GM21619 (cell line): Measurements from ENCODE around the gene ALDH7A1.
"Not testable (repeated sequence)": the region's sequence is repeated elsewhere in the genome, so short reads cannot be mapped to it uniquely, and the experiment has no call there.

Source experiments
- ATAC-seq: cut with Tn5 transposase; IDR thresholded peaks from one replicate; pipeline ENCODE4 v1.9.1; 2021; ENCODE audit not compliant: unreplicated experiment

ALDH7A1 gene

GRCh38 chr5:126536874-126537273 lies 58.1 kb downstream of the ALDH7A1 start:
- ATAC-seq, result no peak

GRCh38 chr5:126535856-126536545 lies 59.0 kb downstream of the ALDH7A1 start:
- no peak for ATAC-seq

GRCh38 chr5:126534553-126534952 lies 60.5 kb downstream of the ALDH7A1 start:
- ATAC-seq, result no peak

- ATAC-seq, result no peak
Measured at GRCh38 chr5:126531543-126532120, 63.4 kb downstream of the ALDH7A1 start.

- no peak for ATAC-seq
Measured at GRCh38 chr5:126527892-126528291, 67.1 kb downstream of the ALDH7A1 start.

- no peak for ATAC-seq
Measured at GRCh38 chr5:126527158-126527557, 67.9 kb downstream of the ALDH7A1 start.

GRCh38 chr5:126526493-126526892 lies 68.5 kb downstream of the ALDH7A1 start:
- ATAC-seq, result no peak

GRCh38 chr5:126525630-126526245 lies 69.3 kb downstream of the ALDH7A1 start:
- ATAC-seq, result no peak

- ATAC-seq, result no peak
Measured at GRCh38 chr5:126523818-126524510, 71.1 kb downstream of the ALDH7A1 start.

GRCh38 chr5:126521130-126521529 lies 73.9 kb downstream of the ALDH7A1 start:
- ATAC-seq, result no peak

- no peak for ATAC-seq
Measured at GRCh38 chr5:126520593-126520953, 74.4 kb downstream of the ALDH7A1 start.

- ATAC-seq, result no peak
Measured at GRCh38 chr5:126519637-126520592, 75.1 kb downstream of the ALDH7A1 start.

- ATAC-seq, result not testable (repeated sequence)
Measured at GRCh38 chr5:126519223-126519622, 75.8 kb downstream of the ALDH7A1 start.

GRCh38 chr5:126516852-126517251 lies 78.2 kb downstream of the ALDH7A1 start:
- no peak for ATAC-seq

GRCh38 chr5:126516133-126516532 lies 78.9 kb downstream of the ALDH7A1 start:
- ATAC-seq, result no peak

GRCh38 chr5:126515337-126515736 lies 79.7 kb downstream of the ALDH7A1 start:
- no peak for ATAC-seq

GRCh38 chr5:126514558-126515141 lies 80.4 kb downstream of the ALDH7A1 start:
- no peak for ATAC-seq

GRCh38 chr5:126514131-126514557 lies 80.9 kb downstream of the ALDH7A1 start:
- ATAC-seq, result no peak

- ATAC-seq, result no peak
Measured at GRCh38 chr5:126513703-126514102, 81.3 kb downstream of the ALDH7A1 start.

- no peak for ATAC-seq
Measured at GRCh38 chr5:126513302-126513701, 81.7 kb downstream of the ALDH7A1 start.
